Measurements from ENCODE around the gene USP24.

DNA sequence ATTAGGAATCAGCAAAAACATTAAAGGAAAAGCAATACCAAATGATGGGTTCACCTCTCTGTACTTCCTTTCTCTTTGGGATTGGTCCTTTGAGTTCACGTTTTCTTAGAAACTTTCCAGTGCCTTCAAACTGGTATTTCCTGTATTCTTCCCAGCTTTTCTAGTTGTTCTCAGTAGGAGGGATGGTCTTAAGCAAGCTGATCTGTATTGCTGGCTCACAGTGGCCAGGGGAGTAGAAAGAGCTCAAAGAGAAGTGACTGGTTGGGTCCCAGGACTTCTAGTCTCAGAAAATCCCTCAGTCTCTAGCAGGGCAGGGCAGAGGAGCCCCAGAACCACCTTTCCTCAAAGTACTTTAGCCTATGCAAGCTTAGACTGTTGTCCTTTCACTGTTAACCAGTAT, 10.1 kb upstream of the USP24 start:
- no peak for TF ChIP-seq EZH2 (IDR thresholded peaks at IDR 0.05; ENCODE audit: insufficient read depth, low read length)
- TF ChIP-seq, protein P1, sequence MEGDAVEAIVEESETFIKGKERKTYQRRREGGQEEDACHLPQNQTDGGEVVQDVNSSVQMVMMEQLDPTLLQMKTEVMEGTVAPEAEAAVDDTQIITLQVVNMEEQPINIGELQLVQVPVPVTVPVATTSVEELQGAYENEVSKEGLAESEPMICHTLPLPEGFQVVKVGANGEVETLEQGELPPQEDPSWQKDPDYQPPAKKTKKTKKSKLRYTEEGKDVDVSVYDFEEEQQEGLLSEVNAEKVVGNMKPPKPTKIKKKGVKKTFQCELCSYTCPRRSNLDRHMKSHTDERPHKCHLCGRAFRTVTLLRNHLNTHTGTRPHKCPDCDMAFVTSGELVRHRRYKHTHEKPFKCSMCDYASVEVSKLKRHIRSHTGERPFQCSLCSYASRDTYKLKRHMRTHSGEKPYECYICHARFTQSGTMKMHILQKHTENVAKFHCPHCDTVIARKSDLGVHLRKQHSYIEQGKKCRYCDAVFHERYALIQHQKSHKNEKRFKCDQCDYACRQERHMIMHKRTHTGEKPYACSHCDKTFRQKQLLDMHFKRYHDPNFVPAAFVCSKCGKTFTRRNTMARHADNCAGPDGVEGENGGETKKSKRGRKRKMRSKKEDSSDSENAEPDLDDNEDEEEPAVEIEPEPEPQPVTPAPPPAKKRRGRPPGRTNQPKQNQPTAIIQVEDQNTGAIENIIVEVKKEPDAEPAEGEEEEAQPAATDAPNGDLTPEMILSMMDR (IDR thresholded peaks at IDR 0.05; ENCODE audit: insufficient read depth, low read depth, low read length) = no peak

Measured in astrocyte (in vitro differentiated cells and primary cell).